ACC112 (cell line): ENCODE results near the gene PALM3.
"Not testable (repeated sequence)": the region's sequence is repeated elsewhere in the genome, so short reads cannot be mapped to it uniquely, and the experiment has no call there.

Experiments
- H2AFZ ChIP-seq: fragments of 200-600 bp; sonication (generic); one replicate; pipeline ENCODE4 v1.6.0; 2017; ENCODE audit warnings: antibody characterized with exemption, low read length; ENCODE audit not compliant: unreplicated experiment
- H3K27ac ChIP-seq: fragments of 200-600 bp; sonication (generic); 2 replicates; pipeline ENCODE4 v1.5.1; 2014; ENCODE audit warnings: low read depth, mild to moderate bottlenecking, antibody characterized with exemption, low read length, moderate library complexity
- H3K27me3 ChIP-seq: fragments of 200-600 bp; sonication (generic); 2 replicates; pipeline ENCODE4 v1.6.1; 2014; ENCODE audit warnings: mild to moderate bottlenecking, antibody characterized with exemption, low read length, moderate library complexity, mixed read lengths; ENCODE audit not compliant: insufficient read depth
- H3K36me3 ChIP-seq: fragments of 200-600 bp; sonication (generic); 2 replicates; pipeline ENCODE4 v1.6.1; 2016; ENCODE audit warnings: mild to moderate bottlenecking, antibody characterized with exemption, low read length, moderate library complexity, mixed read lengths; ENCODE audit not compliant: insufficient read depth
- H3K4me1 ChIP-seq: fragments of 200-600 bp; sonication (generic); one replicate; pipeline ENCODE4 v1.6.1; 2016; ENCODE audit warnings: low read length, mixed read lengths; ENCODE audit not compliant: insufficient read depth, unreplicated experiment, control insufficient read depth
- H3K4me3 ChIP-seq: fragments of 200-600 bp; sonication (generic); 2 replicates; pipeline ENCODE4 v1.5.1; 2014; ENCODE audit warnings: mild to moderate bottlenecking, low read depth, low read length
- H3K79me2 ChIP-seq: fragments of 200-600 bp; sonication (generic); one replicate; pipeline ENCODE4 v1.6.0; 2016; ENCODE audit warnings: low read length; ENCODE audit not compliant: control insufficient read depth, unreplicated experiment, insufficient read depth

Gene PALM3

GRCh38 chr19:14027856-14028450 is 33.9 kb downstream of the PALM3 start, which contains the start of gene RLN3:
Gene RLN3, plus strand, starts transcription at chr19:14028148. Its CDS starts 57 bp downstream, at chr19:14028205.
- no peak within 1 kb of the TSS for H3K4me3 ChIP-seq
- no peaks in the 10 kb centered on the region for H3K79me2 ChIP-seq
- H3K27ac ChIP-seq: no peak within 1 kb of the TSS
- no peaks in the 10 kb centered on the region for H3K27me3 ChIP-seq
- H2AFZ ChIP-seq: no peak within 1 kb of the TSS
- H3K36me3 ChIP-seq: no peaks in the 10 kb centered on the region
- no peaks in the 10 kb centered on the region for H3K4me1 ChIP-seq

- H3K27ac ChIP-seq, H2AFZ ChIP-seq, H3K4me1 ChIP-seq, H3K79me2 ChIP-seq, H3K36me3 ChIP-seq, H3K27me3 ChIP-seq, H3K4me3 ChIP-seq: not testable (repeated sequence)
Observed at GRCh38 chr19:14026652-14027192, 35.2 kb downstream of the PALM3 start.

GRCh38 chr19:14023404-14024235 is 38.3 kb downstream of the PALM3 start:
- H3K36me3 ChIP-seq: no peaks in the 10 kb centered on the region
- H2AFZ ChIP-seq: no peak overlapping the region
- no peak overlapping the region for H3K27ac ChIP-seq
- no peaks in the 10 kb centered on the region for H3K79me2 ChIP-seq
- H3K4me3 ChIP-seq: no peak overlapping the region
- no peaks in the 10 kb centered on the region for H3K27me3 ChIP-seq
- no peaks in the 10 kb centered on the region for H3K4me1 ChIP-seq

- no peaks in the 10 kb centered on the region for H3K36me3 ChIP-seq
Observed at GRCh38 chr19:14022469-14022868, 39.4 kb downstream of the PALM3 start.

GRCh38 chr19:14021474-14021873 is 40.4 kb downstream of the PALM3 start:
- H2AFZ ChIP-seq: no peak overlapping the region
- H3K27ac ChIP-seq: no peak overlapping the region
- H3K4me1 ChIP-seq: no peaks in the 10 kb centered on the region
- H3K36me3 ChIP-seq: no peaks in the 10 kb centered on the region
- H3K27me3 ChIP-seq: no peaks in the 10 kb centered on the region
- H3K79me2 ChIP-seq: no peaks in the 10 kb centered on the region
- H3K4me3 ChIP-seq: no peak overlapping the region

More at GRCh38 chr19:14022469-14022868, 39.4 kb downstream of the PALM3 start:
- H3K79me2 ChIP-seq: no peaks in the 10 kb centered on the region
- H3K4me3 ChIP-seq: no peak overlapping the region
- H3K4me1 ChIP-seq: no peaks in the 10 kb centered on the region
- no peaks in the 10 kb centered on the region for H3K27me3 ChIP-seq
- no peak overlapping the region for H2AFZ ChIP-seq
- H3K27ac ChIP-seq: no peak overlapping the region

- H3K4me1 ChIP-seq, H3K4me3 ChIP-seq, H3K27ac ChIP-seq, H3K79me2 ChIP-seq, H3K27me3 ChIP-seq, H2AFZ ChIP-seq, H3K36me3 ChIP-seq: not testable (repeated sequence)
Observed at GRCh38 chr19:14019739-14020138, 42.1 kb downstream of the PALM3 start.

GRCh38 chr19:14019100-14019499 is 42.8 kb downstream of the PALM3 start:
- Histone ChIP-seq H3K36me3 (no peaks in the 10 kb centered on the region), H2AFZ (no peak overlapping the region), H3K4me1 (no peaks in the 10 kb centered on the region), H3K4me3 (no peak overlapping the region), H3K27ac (no peak overlapping the region), H3K79me2 (no peaks in the 10 kb centered on the region), H3K27me3 (no peaks in the 10 kb centered on the region)

- Histone ChIP-seq H3K27me3 (no peaks in the 10 kb centered on the region), H3K79me2 (no peaks in the 10 kb centered on the region), H2AFZ (no peak overlapping the region), H3K27ac (no peak overlapping the region), H3K4me1 (no peaks in the 10 kb centered on the region), H3K4me3 (no peak overlapping the region), H3K36me3 (no peaks in the 10 kb centered on the region)
Observed at GRCh38 chr19:14015524-14016035, 46.3 kb downstream of the PALM3 start.

- Histone ChIP-seq H3K4me1 (no peaks in the 10 kb centered on the region), H3K36me3 (no peaks in the 10 kb centered on the region), H2AFZ (no peak overlapping the region), H3K79me2 (no peaks in the 10 kb centered on the region), H3K27me3 (no peaks in the 10 kb centered on the region), H3K4me3 (no peak overlapping the region), H3K27ac (no peak overlapping the region)
Observed at GRCh38 chr19:14012378-14012915, 49.4 kb downstream of the PALM3 start.

- Histone ChIP-seq H3K4me1 (peaks cover 7% of the 10 kb centered on the region), H3K4me3 (peak overlapping the region; percentile 91), H3K27ac (peak overlapping the region; percentile 94), H3K36me3 (no peaks in the 10 kb centered on the region), H3K27me3 (no peaks in the 10 kb centered on the region), H3K79me2 (peaks cover 9% of the 10 kb centered on the region), H2AFZ (peak overlapping the region; percentile 81)
Observed at GRCh38 chr19:14006766-14007562, 54.9 kb downstream of the PALM3 start.
